T-helper 1 cell (primary cell): Measurements from ENCODE around the gene DEDD2.

Source experiments
- DNase-seq, 5 donors: peaks; one replicate each; pipeline ENCODE4 v3.0.0-alpha.2; 2012 to 2020

The DEDD2 gene

DNA sequence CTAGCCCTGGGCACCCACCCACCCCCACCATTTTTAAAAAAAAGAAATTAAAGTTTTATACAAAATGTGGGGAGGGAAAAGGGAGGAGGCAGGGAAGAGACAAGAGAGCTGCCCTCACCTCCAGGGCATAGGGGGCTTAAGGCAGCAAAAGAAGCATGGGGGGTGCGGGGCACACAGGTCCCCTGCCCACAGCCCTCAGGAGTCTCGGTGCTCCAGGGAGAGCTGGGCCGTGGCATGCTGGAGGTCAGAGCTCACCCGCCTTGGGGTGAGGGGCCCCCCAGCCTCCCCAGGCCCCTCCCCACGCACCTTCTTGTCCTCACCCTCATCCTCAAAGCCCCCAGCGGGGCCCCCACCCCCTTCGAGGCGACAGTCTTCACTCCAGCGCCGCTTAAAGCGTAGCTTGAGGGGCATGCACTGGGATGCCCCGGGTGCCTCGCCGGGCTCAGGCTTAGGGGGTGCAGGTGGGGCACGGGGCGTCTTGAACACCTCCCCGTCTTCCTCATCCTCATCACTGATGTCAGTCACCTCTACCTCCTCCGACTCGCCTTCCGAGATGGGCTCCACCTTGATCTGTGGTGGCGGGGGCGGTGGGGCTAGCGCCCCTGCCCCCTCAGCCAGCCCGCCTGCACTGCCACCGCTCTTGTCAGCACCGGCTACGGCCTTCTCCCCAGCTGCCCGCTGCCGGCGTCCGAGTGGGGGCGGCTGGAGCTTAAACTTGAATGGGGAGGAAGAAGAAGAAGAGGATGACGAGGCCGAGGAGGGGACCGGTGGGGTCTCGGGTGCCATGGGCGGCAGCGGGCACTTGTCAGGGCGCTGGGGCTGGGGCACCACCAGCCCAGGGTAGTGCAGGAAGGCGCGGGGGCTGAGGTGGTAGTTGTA lies 31.0 kb upstream of the DEDD2 start:
- DNase-seq: no peak

DNA sequence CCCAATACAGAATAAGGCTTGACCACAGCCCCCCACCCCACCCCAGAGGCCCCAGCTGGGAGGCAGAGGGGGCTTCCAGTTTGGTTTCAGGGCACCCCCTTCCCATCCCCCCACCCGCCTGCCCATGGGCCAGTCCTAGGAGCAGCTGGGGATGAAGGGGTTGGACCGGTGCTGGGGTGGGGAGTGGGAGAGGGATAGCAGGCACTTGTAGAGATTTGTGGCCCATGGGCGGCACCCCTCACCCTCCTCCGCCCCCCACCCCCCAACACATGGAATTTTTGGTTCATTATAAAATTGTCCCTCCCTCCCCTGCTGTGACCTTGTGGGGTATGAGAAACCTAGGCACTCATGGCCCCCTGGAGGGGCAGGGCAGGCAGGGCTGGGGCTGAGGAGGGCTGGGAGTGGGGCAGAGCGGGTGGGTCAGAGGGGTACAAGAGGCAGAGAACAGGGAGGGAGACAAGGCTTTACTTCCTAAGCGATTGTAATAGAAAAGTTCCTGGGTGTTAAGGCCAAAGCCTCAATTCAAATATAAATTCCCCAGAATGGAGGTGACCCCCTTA lies 30.2 kb upstream of the DEDD2 start:
- no peak for DNase-seq

DNA sequence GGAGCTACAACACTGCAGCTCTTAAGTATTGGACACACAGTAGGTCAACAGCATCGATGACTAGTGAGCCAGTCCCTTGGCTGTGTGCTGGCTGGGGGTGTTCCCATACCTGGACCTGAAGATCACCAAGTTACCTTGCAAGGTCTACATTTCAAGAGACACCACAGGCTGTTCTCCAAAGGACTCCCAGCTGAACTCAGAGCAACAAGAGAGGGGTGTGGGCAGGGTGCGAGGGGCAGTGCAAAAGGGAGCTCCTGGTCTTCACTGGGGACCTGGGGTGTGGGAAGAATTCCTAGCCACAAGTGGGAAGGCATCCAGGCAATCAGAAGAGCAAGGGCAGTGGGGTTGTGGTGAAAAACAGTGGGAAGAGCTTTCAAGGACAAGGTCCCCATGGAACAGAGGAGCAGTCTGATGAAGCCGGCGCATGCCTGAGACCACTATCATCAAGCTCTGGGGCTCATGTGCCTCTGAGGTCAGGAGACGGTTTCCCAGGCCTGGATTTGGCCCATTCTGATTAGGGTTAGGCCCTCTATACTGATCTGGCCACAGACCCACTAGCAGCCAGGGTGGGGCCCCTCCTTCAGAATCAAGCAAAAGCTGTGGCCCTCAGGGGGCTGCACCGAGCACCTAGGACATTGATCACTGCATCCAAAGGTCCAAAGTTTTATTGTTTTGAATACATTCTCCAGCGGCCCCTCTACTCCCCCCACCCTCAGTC lies 29.6 kb upstream of the DEDD2 start:
- DNase-seq: no peak

DNA sequence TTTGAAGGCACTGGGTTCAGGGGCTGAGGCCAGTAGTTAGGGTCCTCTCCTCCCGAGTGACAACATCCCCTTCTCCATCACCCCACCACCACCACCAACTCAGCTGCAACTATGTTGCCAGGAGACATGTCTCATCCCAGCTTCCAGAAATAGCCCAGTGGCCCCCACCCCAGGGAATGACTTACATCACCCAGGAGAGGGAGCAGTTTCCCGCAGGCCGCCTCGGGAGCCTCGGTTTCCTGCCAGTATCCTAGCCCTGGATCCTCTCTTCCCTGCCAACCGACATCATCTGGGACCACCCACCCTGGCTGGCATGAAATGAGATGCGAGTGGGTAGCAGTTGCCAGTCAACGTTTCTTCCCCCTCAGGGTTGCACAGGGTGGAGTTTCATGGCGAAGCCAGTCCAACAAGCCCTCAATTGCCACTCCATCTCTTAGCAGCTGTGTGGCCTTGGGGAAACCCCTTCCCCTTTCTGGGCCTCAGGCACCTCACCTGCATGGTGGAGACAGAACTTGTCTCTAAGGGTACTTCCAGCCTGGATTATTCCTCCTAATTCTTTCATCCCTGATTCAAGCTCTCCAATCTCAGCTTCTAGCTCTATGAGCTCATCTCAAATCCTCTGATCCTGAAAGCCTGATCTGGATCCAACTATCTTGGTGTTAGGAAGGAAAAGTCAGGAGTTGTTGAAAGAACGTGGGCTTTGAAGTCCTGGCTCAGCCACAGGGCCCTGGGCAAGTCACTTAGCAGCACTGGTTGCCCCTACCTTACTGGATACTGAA lies 28.9 kb upstream of the DEDD2 start:
- no peak for DNase-seq

DNA sequence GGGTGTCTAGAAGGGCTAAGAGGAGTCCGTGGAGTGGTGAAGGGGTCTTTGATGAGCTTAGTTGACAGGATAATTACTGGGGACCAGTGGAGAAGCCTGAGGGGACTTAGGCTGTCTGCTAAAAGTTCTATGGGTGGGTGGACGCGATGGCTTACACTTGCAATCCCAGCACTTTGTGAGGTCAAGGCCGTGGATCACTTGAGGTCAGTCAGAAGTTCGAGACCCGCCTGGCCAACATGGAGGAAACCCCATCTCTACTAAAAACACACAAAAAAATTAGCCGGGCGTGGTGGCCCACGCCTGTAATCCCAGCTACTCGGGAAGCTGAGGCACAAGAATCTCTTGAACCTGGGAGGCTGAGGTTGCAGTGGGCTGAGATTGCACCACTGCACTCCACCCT lies 27.8 kb upstream of the DEDD2 start:
- no peak for DNase-seq

DNA sequence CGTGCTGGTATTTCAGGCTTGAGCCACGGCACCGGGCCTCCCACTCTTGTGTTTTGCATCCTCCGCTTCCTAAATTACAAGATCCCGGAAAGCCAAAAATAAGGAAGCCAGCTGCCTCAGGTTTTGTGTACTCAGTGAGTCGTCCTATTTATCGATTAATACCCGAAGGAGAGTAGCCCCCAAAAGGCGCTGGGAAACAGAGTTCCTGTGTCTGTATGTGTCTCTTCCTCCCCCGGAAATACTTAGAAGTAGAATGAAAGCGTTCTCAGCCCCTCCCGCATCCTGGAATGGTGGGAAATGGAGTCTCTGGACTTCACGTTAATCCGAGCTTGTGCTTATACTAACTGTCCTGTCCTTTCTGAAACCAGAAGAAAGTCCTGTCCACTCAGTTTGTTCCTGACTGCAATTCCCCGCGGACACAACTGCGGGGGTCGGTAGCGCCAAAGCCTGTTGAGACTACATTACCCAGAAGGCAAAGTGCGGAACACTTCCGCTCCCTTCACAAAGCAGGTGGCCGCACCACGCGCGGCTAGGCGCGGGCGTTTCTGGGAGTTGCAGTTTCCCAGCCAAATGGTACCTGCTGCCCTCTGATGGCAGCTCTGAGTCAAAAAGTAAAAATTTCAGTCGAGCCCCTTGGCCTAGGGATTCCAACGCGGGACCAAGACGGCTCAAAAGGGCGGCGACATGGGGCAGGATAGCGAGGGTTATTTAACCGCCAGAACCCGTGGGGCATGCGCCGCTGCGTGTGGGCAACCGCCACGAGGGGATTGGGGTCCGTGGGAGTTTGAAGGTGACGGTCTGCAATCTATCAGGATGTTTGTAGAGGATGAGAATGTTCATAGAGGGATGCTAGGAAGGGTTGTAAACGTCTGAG lies 27.1 kb upstream of the DEDD2 start:
- DNase-seq: peak; percentile 76 to 95 (median 85)

DNA sequence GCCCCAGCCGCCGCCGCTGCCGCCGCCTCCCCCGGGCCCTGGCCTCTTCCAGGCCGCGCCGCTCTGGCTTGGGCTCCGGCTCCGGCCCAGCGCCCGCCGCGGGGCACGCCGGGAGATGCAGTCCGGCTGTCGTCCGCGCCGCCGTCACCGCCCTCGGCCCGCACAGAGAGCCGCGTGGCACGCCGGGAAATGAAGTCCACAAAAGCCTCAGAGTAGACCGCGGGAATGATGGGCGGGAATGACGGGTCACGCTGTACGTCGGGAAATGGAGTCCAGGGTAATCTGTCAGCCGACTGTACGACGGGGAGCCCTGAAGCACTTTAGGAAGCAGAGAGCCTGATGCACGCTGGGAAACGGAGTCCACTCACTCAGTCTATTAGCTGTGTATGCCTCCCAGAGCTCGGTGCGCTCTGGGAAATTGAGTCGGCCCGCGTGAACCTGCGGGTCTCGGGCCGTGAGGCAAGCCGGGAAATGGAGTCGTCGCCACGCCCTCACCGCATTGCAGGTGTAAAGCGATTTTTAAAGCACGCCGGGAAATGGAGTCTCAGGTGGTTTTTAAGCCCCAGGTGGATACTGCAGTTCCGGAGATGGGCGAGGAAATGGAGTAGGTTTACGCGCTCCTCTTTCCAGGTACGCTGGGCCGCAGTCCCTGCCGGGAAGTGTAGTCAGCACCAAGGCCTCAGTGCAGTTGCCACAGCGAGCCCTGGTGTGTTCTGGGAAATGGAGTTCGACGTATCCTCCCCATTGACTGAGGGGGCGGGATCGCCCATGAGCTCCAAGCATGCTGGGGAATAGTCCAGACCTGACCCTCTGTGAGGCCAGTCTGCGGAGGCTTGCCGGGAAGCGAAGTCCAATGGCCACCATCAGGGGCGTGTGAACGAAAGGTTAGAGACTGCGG lies 25.3 kb upstream of the DEDD2 start, which contains the start of gene GSK3A:
Gene GSK3A, minus strand, starts transcription at position 91 of the 898 bp plus-strand sequence. CDS start 137 bp downstream, outside the sequence.
- peak; percentile 94 to 99 (median 95) for DNase-seq

GRCh38 chr19:42242069-42242511 lies 24.6 kb upstream of the DEDD2 start:
- peak in 1 of 5 donors; percentile 21 for DNase-seq

DNA sequence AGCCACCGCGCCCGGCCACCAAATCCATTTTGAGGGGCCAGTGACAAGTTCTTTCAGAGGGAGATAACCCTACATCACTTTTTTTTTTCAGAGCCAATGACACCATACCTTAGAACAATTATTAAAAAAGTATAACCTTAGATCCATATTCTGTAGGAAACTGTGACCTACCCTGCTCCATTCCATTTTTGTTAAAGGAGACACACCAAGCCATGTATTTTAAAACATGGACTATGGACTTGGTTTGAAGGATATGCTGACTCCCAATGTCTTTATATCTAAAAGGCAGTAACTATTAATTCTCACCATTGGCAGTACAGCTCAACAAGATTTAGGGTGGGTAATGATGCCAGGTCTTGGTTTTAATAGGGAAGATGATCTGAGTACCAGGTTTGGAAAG lies 23.8 kb upstream of the DEDD2 start:
- no peak for DNase-seq

GRCh38 chr19:42239544-42240220 lies 22.2 kb upstream of the DEDD2 start:
- DNase-seq: no peak

GRCh38 chr19:42235181-42235580 lies 17.7 kb upstream of the DEDD2 start:
- no peak for DNase-seq

- no peak for DNase-seq
Observed at GRCh38 chr19:42234364-42234763, 16.9 kb upstream of the DEDD2 start.

- DNase-seq: no peak
Observed at GRCh38 chr19:42233678-42234292, 16.3 kb upstream of the DEDD2 start.

DNA sequence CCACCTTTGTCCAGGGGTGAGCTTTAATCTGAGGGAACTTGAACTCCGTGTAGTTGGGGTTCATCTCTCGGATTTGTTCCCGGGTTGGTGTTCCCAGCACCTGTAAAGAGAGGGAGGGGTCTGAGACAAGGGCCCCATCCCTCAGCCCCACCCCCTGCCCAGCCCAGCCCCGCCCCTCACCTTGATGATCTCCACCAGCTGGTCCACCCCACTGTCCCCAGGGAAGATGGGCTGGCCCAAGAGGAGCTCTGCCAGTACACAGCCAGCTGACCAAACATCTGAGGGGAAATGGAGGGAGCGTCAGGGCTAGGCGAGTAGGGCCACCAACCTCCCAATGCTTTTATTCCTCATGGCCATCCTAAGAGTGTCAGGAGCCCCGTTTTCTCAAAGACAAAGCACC lies 15.6 kb upstream of the DEDD2 start:
- DNase-seq: no peak

DNA sequence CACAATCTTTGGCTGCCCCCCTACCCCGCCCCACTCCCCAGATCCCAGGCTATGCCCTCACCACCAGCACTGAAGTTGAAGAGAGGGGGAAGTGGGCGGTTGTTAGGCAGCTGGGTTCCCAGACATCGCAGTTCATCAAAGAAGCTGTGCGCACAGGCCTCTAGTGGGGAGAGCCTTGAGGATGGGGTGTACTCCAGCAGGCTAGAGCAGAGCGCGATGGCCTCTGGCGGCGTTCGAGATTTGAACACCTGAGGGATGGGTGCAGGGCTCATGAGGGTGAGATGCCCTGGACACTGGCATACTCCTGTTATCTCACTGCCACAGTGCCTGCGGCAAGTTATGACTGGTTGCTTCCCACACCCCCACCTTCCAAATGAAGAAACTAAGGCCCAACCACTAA lies 15.0 kb upstream of the DEDD2 start:
- DNase-seq: no peak

DNA sequence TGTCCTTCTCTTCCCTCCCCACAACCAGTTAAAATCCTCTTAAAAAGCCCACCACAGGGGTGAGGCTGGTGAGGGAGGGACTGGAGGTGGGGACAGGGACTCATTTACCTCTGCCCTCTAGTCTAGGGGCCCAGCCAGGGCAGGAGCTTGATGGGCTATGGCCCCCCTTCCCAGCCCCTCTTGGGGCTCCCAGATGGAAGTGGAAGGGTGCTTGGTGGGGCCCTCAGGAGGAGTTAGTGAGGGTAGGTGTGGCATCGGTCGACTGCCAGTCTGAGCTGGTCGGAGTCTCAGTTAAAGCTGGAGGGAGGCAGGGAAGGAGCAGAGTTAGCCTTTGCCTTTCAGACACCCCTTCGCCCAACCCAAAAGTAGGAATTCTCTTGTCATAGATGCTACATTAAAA lies 13.1 kb upstream of the DEDD2 start:
- no peak for DNase-seq

- no peak for DNase-seq
Observed at GRCh38 chr19:42229855-42230351, 12.4 kb upstream of the DEDD2 start.

DNA sequence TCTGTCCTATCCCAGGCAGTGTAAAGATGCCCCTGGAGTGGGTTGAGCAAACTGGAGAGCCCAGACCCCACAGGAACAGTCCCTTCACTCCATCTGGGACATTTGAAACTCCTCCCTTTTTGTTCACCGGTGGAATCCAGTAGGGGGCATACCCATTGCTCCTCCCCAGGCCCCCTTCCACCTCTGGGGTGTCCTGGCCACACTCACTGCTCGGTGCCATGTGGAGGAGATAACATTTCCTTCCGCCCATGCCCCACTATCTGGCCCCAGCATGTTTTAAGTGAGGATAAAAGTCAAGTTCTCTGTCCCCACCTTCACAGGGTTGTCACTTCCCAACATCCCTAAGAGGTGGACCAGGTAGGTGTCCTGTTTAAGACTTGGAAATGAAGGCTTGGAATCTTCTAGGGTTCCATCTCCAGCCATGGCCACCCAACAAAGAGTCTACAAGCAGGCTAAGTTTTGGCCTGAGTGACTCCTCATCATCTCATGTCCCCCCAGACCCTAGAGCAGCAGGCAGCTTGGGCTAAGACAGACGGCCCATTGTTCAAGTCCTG lies 11.9 kb upstream of the DEDD2 start:
- no peak for DNase-seq

DNA sequence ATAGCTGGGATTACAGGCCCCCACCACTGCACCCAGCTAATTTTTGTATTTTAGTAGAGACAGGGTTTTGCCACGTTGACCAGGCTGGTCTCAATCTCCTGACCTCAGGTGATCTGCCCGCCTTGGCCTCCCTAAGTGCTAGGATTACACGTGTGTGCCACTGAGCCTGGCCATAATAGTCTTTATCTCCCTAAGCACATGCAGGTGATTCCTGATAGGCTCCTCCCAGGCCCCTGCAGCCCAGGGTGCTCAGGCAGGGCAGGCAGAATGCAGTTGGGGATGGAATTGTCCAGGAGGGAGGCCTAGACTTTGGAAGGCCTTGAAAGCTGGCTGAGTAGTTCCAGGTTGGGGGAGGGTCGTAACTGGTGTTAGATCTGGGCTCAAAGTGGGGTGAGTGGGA lies 11.2 kb upstream of the DEDD2 start:
- no peak for DNase-seq
